Caco-2 (cell line): ENCODE data around the gene VNN1. TPM values are rescaled to one million over a fixed set of nuclear protein-coding genes. Genes with fewer than 3 reads are reported as not detected.

ENCODE experiments used
- BruUV-seq: library from RNA; stranded (reverse); fragments of 400-500 nt; replicated peaks from 2 replicates; lab custom pipeline; 2021; lab: Mats Ljungman, UMichigan
- CTCF ChIA-PET: fragments of 300-600 bp; sonication (Branson Sonifier 250); formaldehyde crosslinking; loops from one replicate; lab custom pipeline; 2022; ENCODE audit warnings: antibody characterized with exemption; lab: Charles Lee
- POLR2A ChIA-PET: fragments of 300-600 bp; sonication (Branson Sonifier 250); formaldehyde crosslinking; loops from one replicate; lab custom pipeline; 2022; ENCODE audit warnings: antibody characterized with exemption; lab: Charles Lee
- DNase-seq, 2 experiments: peaks; one replicate each; pipeline versions ENCODE4 v3.0.0 to v3.0.0-alpha.2; 2020 to 2022
- H3K27me3 ChIP-seq: replicated peaks from 2 replicates; pipeline ENCODE4 v1.6.0; 2011; ENCODE audit warnings: low read length; ENCODE audit not compliant: control insufficient read depth, insufficient read depth
- H3K36me3 ChIP-seq: 2 replicates; pipeline ENCODE4 v1.5.1; 2011; ENCODE audit warnings: low read length; ENCODE audit not compliant: control insufficient read depth, insufficient read depth
- H3K4me1 ChIP-seq: fragments of 250-450 bp; sonication (Bioruptor Pico); 2 replicates; pipeline ENCODE4 v1.5.1; 2020; ENCODE audit warnings: mild to moderate bottlenecking
- H3K4me3 ChIP-seq: 2 replicates; pipeline ENCODE4 v1.5.1; 2011; ENCODE audit warnings: low read depth, mild to moderate bottlenecking, control low read depth, low read length
- H3K9me3 ChIP-seq: fragments of 250-450 bp; sonication (Bioruptor Pico); 2 replicates; pipeline ENCODE4 v1.5.1; 2020; ENCODE audit warnings: mild to moderate bottlenecking, moderate library complexity
- H3K27ac Mint-ChIP-seq: one replicate; pipeline ENCODE4 v1.8.0; 2022; ENCODE audit warnings: mixed read lengths; ENCODE audit not compliant: unreplicated experiment
- H3K27me3 Mint-ChIP-seq: one replicate; pipeline ENCODE4 v1.8.0; 2022; ENCODE audit warnings: mixed read lengths; ENCODE audit not compliant: insufficient read depth, unreplicated experiment
- H3K36me3 Mint-ChIP-seq: one replicate; pipeline ENCODE4 v1.8.0; 2022; ENCODE audit warnings: mild to moderate bottlenecking, mixed read lengths; ENCODE audit not compliant: insufficient read depth, unreplicated experiment
- H3K4me1 Mint-ChIP-seq: one replicate; pipeline ENCODE4 v1.8.0; 2022; ENCODE audit warnings: low read depth, mixed read lengths; ENCODE audit not compliant: unreplicated experiment
- H3K4me3 Mint-ChIP-seq: one replicate; pipeline ENCODE4 v1.8.0; 2022; ENCODE audit warnings: mild to moderate bottlenecking, moderate library complexity, mixed read lengths; ENCODE audit not compliant: unreplicated experiment
- H3K9me3 Mint-ChIP-seq: one replicate; pipeline ENCODE4 v1.8.0; 2022; ENCODE audit warnings: mixed read lengths; ENCODE audit not compliant: unreplicated experiment
- intact Hi-C: fragments of 100-400 bp; cut with micrococcal nuclease; formaldehyde crosslinking; loops from one replicate; pipeline ENCODE4 v1.10.0; 2022; ENCODE audit not compliant: unreplicated experiment
- total RNA-seq: library from RNA; stranded (reverse); gene quantifications from 2 replicates; pipeline ENCODE4 v1.2.3, GENCODE V29; 2022
- TF ChIP-seq, protein P1 (sequence below), 2 experiments: fragments of 200-600 bp in 1 of 2; IDR thresholded peaks; 1 replicate in 1 of 2; 2 replicates in 1 of 2; pipeline versions ENCODE4 v1.5.1 to v1.8.0; 2011 to 2022; ENCODE audit warnings: antibody characterized with exemption in 1 of 2, control low read depth in 1 of 2, inconsistent platforms in 1 of 2, low read depth in 1 of 2, low read length in 1 of 2, mild to moderate bottlenecking in 1 of 2, moderate library complexity in 1 of 2; ENCODE audit not compliant: insufficient read depth in 1 of 2, severe bottlenecking in 1 of 2, unreplicated experiment in 1 of 2

The VNN1 gene
- total RNA-seq, 1 experiment from 2014 or later, result not detected

DNA sequence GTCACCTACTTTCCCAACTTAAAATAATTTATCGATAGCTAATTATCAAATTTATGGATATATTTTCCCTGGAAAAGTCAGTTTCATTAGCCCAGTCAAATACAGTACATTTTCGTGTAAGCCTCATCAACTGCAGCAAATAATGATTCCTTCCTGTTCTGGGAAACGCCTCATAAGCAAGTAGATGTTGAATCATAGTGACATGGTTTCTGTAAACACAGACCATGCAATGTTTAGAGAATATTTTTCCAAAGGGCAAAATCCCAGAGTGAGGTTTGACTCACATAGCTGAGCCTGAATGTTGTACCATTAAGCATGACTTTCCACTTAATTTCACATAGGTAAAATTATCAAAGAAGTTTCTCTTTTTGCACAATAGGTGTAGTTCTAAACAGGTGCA is 16.7 kb upstream of the VNN1 start:
- DNase-seq, result no peak
- TF ChIP-seq, protein P1, sequence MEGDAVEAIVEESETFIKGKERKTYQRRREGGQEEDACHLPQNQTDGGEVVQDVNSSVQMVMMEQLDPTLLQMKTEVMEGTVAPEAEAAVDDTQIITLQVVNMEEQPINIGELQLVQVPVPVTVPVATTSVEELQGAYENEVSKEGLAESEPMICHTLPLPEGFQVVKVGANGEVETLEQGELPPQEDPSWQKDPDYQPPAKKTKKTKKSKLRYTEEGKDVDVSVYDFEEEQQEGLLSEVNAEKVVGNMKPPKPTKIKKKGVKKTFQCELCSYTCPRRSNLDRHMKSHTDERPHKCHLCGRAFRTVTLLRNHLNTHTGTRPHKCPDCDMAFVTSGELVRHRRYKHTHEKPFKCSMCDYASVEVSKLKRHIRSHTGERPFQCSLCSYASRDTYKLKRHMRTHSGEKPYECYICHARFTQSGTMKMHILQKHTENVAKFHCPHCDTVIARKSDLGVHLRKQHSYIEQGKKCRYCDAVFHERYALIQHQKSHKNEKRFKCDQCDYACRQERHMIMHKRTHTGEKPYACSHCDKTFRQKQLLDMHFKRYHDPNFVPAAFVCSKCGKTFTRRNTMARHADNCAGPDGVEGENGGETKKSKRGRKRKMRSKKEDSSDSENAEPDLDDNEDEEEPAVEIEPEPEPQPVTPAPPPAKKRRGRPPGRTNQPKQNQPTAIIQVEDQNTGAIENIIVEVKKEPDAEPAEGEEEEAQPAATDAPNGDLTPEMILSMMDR (IDR thresholded peaks at IDR 0.05; ENCODE audit: insufficient read depth in 1 of 2, low read depth in 1 of 2, low read length in 1 of 2, severe bottlenecking in 1 of 2, unreplicated experiment in 1 of 2), result no peak
- ChIA-PET CTCF (no interaction called here), POLR2A (no interaction called here)
- Histone ChIP-seq H3K4me1 (no peaks in the 10 kb centered on the region), H3K36me3 (no peaks in the 10 kb centered on the region), H3K27me3 (no peaks in the 10 kb centered on the region), H3K4me3 (no peak overlapping the region), H3K9me3 (no peaks in the 10 kb centered on the region)
- H3K27me3 Mint-ChIP-seq, result no peaks in the 10 kb centered on the region
- H3K4me3 Mint-ChIP-seq, result no peak overlapping the region
- intact Hi-C loops, result no loop called here
- no TSS peak for BruUV-seq
- H3K36me3 Mint-ChIP-seq, result no peaks in the 10 kb centered on the region
- no peaks in the 10 kb centered on the region for H3K9me3 Mint-ChIP-seq
- H3K27ac Mint-ChIP-seq, result no peak overlapping the region
- H3K4me1 Mint-ChIP-seq, result no peaks in the 10 kb centered on the region

DNA sequence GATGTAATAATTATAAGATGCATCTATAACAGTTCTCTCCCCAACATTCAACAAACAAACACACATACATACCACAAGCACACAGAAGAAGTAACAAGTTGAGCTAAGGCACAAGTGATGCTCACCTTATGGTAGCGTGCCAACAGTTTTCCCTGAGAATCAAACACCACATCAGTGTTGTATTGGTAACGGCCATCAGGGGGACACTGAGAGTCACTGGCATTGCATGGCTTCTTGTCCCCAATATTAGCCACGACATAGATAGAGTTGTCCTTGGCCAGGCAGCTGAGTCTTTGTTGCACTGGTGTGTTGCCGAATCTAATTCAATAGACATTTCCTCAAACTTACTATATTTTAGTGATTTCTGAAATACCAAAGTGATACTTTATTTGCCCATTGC is 14.8 kb upstream of the VNN1 start:
- ChIA-PET CTCF (no interaction called here), POLR2A (no interaction called here)
- Mint-ChIP-seq H3K36me3 (no peaks in the 10 kb centered on the region), H3K4me3 (no peak overlapping the region), H3K27me3 (no peaks in the 10 kb centered on the region), H3K27ac (no peak overlapping the region), H3K9me3 (no peaks in the 10 kb centered on the region), H3K4me1 (no peaks in the 10 kb centered on the region)
- no peaks in the 10 kb centered on the region for H3K27me3 ChIP-seq
- TF ChIP-seq, protein P1 (IDR thresholded peaks at IDR 0.05; ENCODE audit: insufficient read depth in 1 of 2, low read depth in 1 of 2, low read length in 1 of 2, severe bottlenecking in 1 of 2, unreplicated experiment in 1 of 2), result peak; percentile 13 to 16
- H3K36me3 ChIP-seq, result no peaks in the 10 kb centered on the region
- H3K4me3 ChIP-seq, result no peak overlapping the region
- no peaks in the 10 kb centered on the region for H3K4me1 ChIP-seq
- no peaks in the 10 kb centered on the region for H3K9me3 ChIP-seq
- DNase-seq, result peak in 1 of 2 experiments; percentile 14
- no TSS peak for BruUV-seq
- intact Hi-C loops, result no loop called here

DNA sequence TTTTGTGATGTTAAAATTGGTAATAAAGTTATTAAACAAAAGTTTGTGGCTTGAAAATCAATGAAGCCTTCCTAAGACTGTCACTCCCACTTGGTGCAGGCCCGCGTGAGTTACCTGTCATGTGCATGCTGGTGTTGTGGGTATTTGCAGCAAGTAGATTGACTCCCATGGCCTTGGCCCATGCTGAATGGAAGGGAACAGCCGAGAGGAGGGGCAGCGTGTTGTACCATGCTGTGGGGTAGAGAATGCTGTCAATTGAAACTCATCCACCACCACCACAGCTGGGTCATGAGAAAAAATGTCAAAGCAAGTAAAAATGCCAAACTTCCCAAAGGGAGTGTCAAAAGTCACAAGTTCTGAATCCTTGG is 12.7 kb upstream of the VNN1 start:
- Mint-ChIP-seq H3K4me1 (no peaks in the 10 kb centered on the region), H3K36me3 (no peaks in the 10 kb centered on the region), H3K27ac (no peak overlapping the region), H3K4me3 (no peak overlapping the region), H3K27me3 (no peaks in the 10 kb centered on the region), H3K9me3 (no peaks in the 10 kb centered on the region)
- TF ChIP-seq, protein P1 (IDR thresholded peaks at IDR 0.05; ENCODE audit: insufficient read depth in 1 of 2, low read depth in 1 of 2, low read length in 1 of 2, severe bottlenecking in 1 of 2, unreplicated experiment in 1 of 2), result no peak
- no peaks in the 10 kb centered on the region for H3K36me3 ChIP-seq
- ChIA-PET POLR2A (no interaction called here), CTCF (no interaction called here)
- intact Hi-C loops, result no loop called here
- no peaks in the 10 kb centered on the region for H3K4me1 ChIP-seq
- H3K4me3 ChIP-seq, result no peak overlapping the region
- no peaks in the 10 kb centered on the region for H3K27me3 ChIP-seq
- no peak for DNase-seq
- BruUV-seq, result no TSS peak
- no peaks in the 10 kb centered on the region for H3K9me3 ChIP-seq
